K562 (cell line): ENCODE results near the gene FASN. TPM values are rescaled to one million over a fixed set of nuclear protein-coding genes. Genes with fewer than 3 reads are reported as not detected.
A peak's percentile ranks its signal among the peaks of the same experiment; 100 is the strongest.

ENCODE experiments used
- ATAC-seq: fragments of 200-7000 bp; cut with Tn5 transposase; 3 replicates; pipeline ENCODE4 v1.9.1; 2020; ENCODE audit warnings: moderate library complexity
- BruUV-seq: library from RNA; stranded (reverse); fragments of 400-500 nt; replicated peaks from 2 replicates; lab custom pipeline; 2021; lab: Mats Ljungman, UMichigan
- CTCF ChIA-PET: fragments of 300-600 bp; formaldehyde crosslinking; extraction: SDS; loops from one replicate; lab custom pipeline; 2021; ENCODE audit warnings: low intra/inter-chr PET ratio; lab: Yijun Ruan, JAX
- POLR2A ChIA-PET: fragments of 300-600, 350-650 bp; sonication (Branson Sonifier 250); formaldehyde crosslinking; extraction: SDS; loops from one replicate; lab custom pipeline; 2021; ENCODE audit warnings: antibody characterized with exemption, inconsistent platforms; lab: Yijun Ruan, JAX
- DNase-seq, 4 experiments: peaks; one replicate each; pipeline versions ENCODE4 v3.0.0 to v3.0.0-alpha.2; 2011 to 2018; ENCODE audit warnings: low spot score in 3 of 4, mixed read lengths in 3 of 4; ENCODE audit errors: extremely low read depth in 1 of 4
- FAIRE-seq: peaks from 2 replicates; lab custom pipeline; 2011; peaks lifted over from hg19 to GRCh38; lab: Jason Lieb, UNC
- H2AFZ ChIP-seq: 2 replicates; pipeline ENCODE4 v1.6.0; 2011; ENCODE audit warnings: low read depth, low read length, control low read depth, inconsistent platforms
- H3K27ac ChIP-seq: fragments of 200-600 bp; 3 replicates; pipeline ENCODE4 v1.8.0; 2011; ENCODE audit warnings: low read depth, mild to moderate bottlenecking, control low read depth, inconsistent platforms, low read length, moderate library complexity, mixed read lengths; ENCODE audit errors: extremely low read depth
- H3K27me3 ChIP-seq, 2 experiments: fragments of 300-600 bp in 1 of 2; 2 replicates in 1 of 2; 3 replicates in 1 of 2; pipeline versions ENCODE4 v1.6.0 to v1.8.0; 2011; ENCODE audit warnings: inconsistent platforms in 2 of 2, low read length in 2 of 2, mild to moderate bottlenecking in 1 of 2, mixed read lengths in 1 of 2, moderate library complexity in 1 of 2; ENCODE audit not compliant: control insufficient read depth in 2 of 2, insufficient read depth in 2 of 2
- H3K36me3 ChIP-seq: fragments of 300-600 bp; 3 replicates; pipeline ENCODE4 v1.8.0; 2011; ENCODE audit warnings: mild to moderate bottlenecking, low read length, inconsistent platforms; ENCODE audit not compliant: control insufficient read depth, insufficient read depth
- H3K4me1 ChIP-seq, 2 experiments: fragments of 200-600 bp in 1 of 2; replicated peaks in 1 of 2; 2 replicates in 1 of 2; 3 replicates in 1 of 2; pipeline versions ENCODE4 v1.5.1 to v1.8.0; 2011; ENCODE audit warnings: inconsistent platforms in 2 of 2, low read length in 2 of 2, mild to moderate bottlenecking in 1 of 2, mixed read lengths in 1 of 2, moderate library complexity in 1 of 2; ENCODE audit not compliant: control insufficient read depth in 2 of 2, insufficient read depth in 2 of 2
- H3K4me2 ChIP-seq: 2 replicates; pipeline ENCODE4 v1.6.1; 2011; ENCODE audit warnings: low read length, control low read depth, inconsistent platforms, mixed read lengths; ENCODE audit not compliant: insufficient read depth
- H3K4me3 ChIP-seq: fragments of 200-600 bp; sonication (generic), shearing (Covaris generic); 2 replicates; pipeline ENCODE4 v1.5.1; 2016; ENCODE audit warnings: control low read depth, inconsistent platforms
- H3K79me2 ChIP-seq: fragments of 200-600 bp; 3 replicates; pipeline ENCODE4 v1.8.0; 2011; ENCODE audit warnings: low read length, inconsistent platforms; ENCODE audit not compliant: control insufficient read depth, insufficient read depth
- H3K9ac ChIP-seq, 2 experiments: 2 replicates each; pipeline versions ENCODE4 v1.6.0 to v1.6.1; 2011; ENCODE audit warnings: low read depth in 2 of 2, low read length in 2 of 2, control low read depth in 1 of 2, inconsistent platforms in 1 of 2, mild to moderate bottlenecking in 1 of 2, mixed read lengths in 1 of 2; ENCODE audit not compliant: insufficient read depth in 1 of 2
- H3K9me1 ChIP-seq: one replicate; pipeline ENCODE4 v1.6.0; 2011; ENCODE audit warnings: inconsistent platforms, mild to moderate bottlenecking, low read length, moderate library complexity; ENCODE audit not compliant: control insufficient read depth, insufficient read depth
- H3K9me3 ChIP-seq: replicated peaks from 2 replicates; pipeline ENCODE4 v1.5.1; 2011; ENCODE audit warnings: low read depth, low read length, inconsistent platforms; ENCODE audit not compliant: control insufficient read depth, insufficient read depth
- H4K20me1 ChIP-seq: replicated peaks from 2 replicates; pipeline ENCODE4 v1.6.1; 2011; ENCODE audit warnings: low read length, inconsistent platforms, mixed read lengths; ENCODE audit not compliant: control insufficient read depth, insufficient read depth
- CBX1 ChIP-seq: sonication (generic); IDR thresholded peaks from 2 replicates; pipeline ENCODE4 v1.6.1; 2016; ENCODE audit warnings: antibody characterized with exemption, low read depth, mild to moderate bottlenecking
- CREB1 ChIP-seq, 2 experiments: sonication (generic) in 1 of 2; formaldehyde crosslinking in 1 of 2; IDR thresholded peaks; 2 replicates each; pipeline versions ENCODE4 v1.6.1 to v1.8.0; 2012 to 2022; ENCODE audit warnings: inconsistent platforms in 1 of 2, mild to moderate bottlenecking in 1 of 2, missing genetic modification reagents in 1 of 2, moderate library complexity in 1 of 2
- FIP1L1 ChIP-seq: fragments of 200-400 bp; formaldehyde crosslinking; IDR thresholded peaks from 2 replicates; pipeline ENCODE4 v1.6.1; 2018; ENCODE audit warnings: mild to moderate bottlenecking, low read depth, low read length; ENCODE audit not compliant: poor library complexity, severe bottlenecking
- HDAC6 ChIP-seq: IDR thresholded peaks from 2 replicates; pipeline ENCODE4 v1.6.1; 2012; ENCODE audit warnings: low read depth, mild to moderate bottlenecking, control low read depth, inconsistent platforms, low read length, moderate library complexity
- NCOA4 ChIP-seq: fragments of 450-650 bp; IDR thresholded peaks from 2 replicates; pipeline ENCODE4 v1.6.1; 2018; ENCODE audit warnings: mild to moderate bottlenecking; ENCODE audit not compliant: partially characterized antibody
- POLR2A ChIP-seq: fragments of 450-650 bp; conservative IDR thresholded peaks from 2 replicates; pipeline ENCODE4 v1.6.1; 2016
- POLR2G ChIP-seq: fragments of 200-400 bp; formaldehyde crosslinking; IDR thresholded peaks from 2 replicates; pipeline ENCODE4 v1.6.1; 2017; ENCODE audit warnings: low read depth, mild to moderate bottlenecking, antibody characterized with exemption, low read length, moderate library complexity
- RBFOX2 ChIP-seq: fragments of 200-400 bp; formaldehyde crosslinking; IDR thresholded peaks from 2 replicates; pipeline ENCODE4 v1.6.1; 2017; ENCODE audit warnings: low read depth, mild to moderate bottlenecking, low read length, moderate library complexity
- SMAD2 ChIP-seq: fragments of 150-350 bp; IDR thresholded peaks from 2 replicates; pipeline ENCODE4 v1.6.1; 2014; ENCODE audit warnings: low read depth, mild to moderate bottlenecking, low read length
- SRSF3 ChIP-seq: fragments of 200-400 bp; formaldehyde crosslinking; IDR thresholded peaks from 2 replicates; pipeline ENCODE4 v1.6.1; 2016; ENCODE audit warnings: mild to moderate bottlenecking, low read length, moderate library complexity; ENCODE audit not compliant: insufficient read depth
- STAT5B ChIP-seq: fragments of 250-450 bp; sonication (Bioruptor Pico); IDR thresholded peaks from 2 replicates; pipeline ENCODE4 v1.8.0; 2021; ENCODE audit warnings: mild to moderate bottlenecking, inconsistent platforms
- ZBTB8A ChIP-seq: fragments of 450-650 bp; IDR thresholded peaks from 2 replicates; pipeline ENCODE4 v1.6.1; 2018; ENCODE audit warnings: mild to moderate bottlenecking, moderate library complexity; ENCODE audit not compliant: partially characterized antibody
- WGBS: fragments of 100-300 bp; shearing (Covaris generic); methylation state at CpG from one replicate; pipeline ENCODE4 v1.1.6; 2016; ENCODE audit warnings: low coverage, mixed read lengths; ENCODE audit not compliant: insufficient coverage; ENCODE audit errors: missing lambda C conversion rate; 5-methylcytosine and 5-hydroxymethylcytosine counted together
- in situ Hi-C: fragments of 300-500 bp; cut with MboI; formaldehyde crosslinking; loops from 4 replicates; pipeline ENCODE4 v1.15.0; 2018; ENCODE audit warnings: inconsistent platforms, mixed read lengths
- intact Hi-C: fragments of 100-400 bp; cut with micrococcal nuclease; formaldehyde crosslinking; loops from 2 replicates; pipeline ENCODE4 v1.14.2; 2022
- polyA plus RNA-seq, 8 experiments: library from polyadenylated mRNA; depleted of rRNA in 4 of 8; stranded (reverse) in 5 of 8; unstranded in 3 of 8; fragments of >200 nt; fragmentation: Nextera tagmentation in 2 of 8; fragmentation: Illumina TruSeq in 1 of 8; extraction: Ambion mirVana in 2 of 8; extraction: Trizol in 1 of 8; gene quantifications; 2 replicates each; pipeline versions ENCODE4 v1.2.1 to v1.2.3, GENCODE V29; 2011 to 2014; ENCODE audit warnings: inconsistent platforms in 1 of 8, missing spikeins in 1 of 8
- total RNA-seq, 7 experiments: library from RNA; depleted of rRNA in 6 of 7; stranded (reverse); fragments of >200 nt in 6 of 7; fragmentation: Illumina TruSeq in 2 of 7; extraction: Trizol in 2 of 7; gene quantifications; 2 replicates each; pipeline versions ENCODE4 v1.2.1 to v1.2.3, GENCODE V29; 2011 to 2021; ENCODE audit warnings: low replicate concordance in 1 of 7
- TF ChIP-seq, protein P1 (sequence below): fragments of 450-650 bp; IDR thresholded peaks from one replicate; pipeline ENCODE4 v1.6.1; 2018; ENCODE audit warnings: mild to moderate bottlenecking, moderate library complexity; ENCODE audit not compliant: partially characterized antibody
- TF ChIP-seq, protein P2 (sequence below): IDR thresholded peaks from 2 replicates; pipeline ENCODE4 v1.6.1; 2011; ENCODE audit warnings: borderline replicate concordance, low read depth, mild to moderate bottlenecking, moderate library complexity, low read length; ENCODE audit not compliant: insufficient read depth, poor library complexity, severe bottlenecking
- TF ChIP-seq, protein P3 (sequence below): IDR thresholded peaks from 3 replicates; pipeline ENCODE4 v1.6.1; 2011; ENCODE audit warnings: borderline replicate concordance, mild to moderate bottlenecking; ENCODE audit not compliant: insufficient read length, insufficient read depth

FASN gene
- total and polyA plus RNA-seq, 9 of the 15 experiments (the other 6 are each of a cell fraction or from before 2014, with no cell fraction given) = 0.15 to 663 (median 49.9) TPM

DNA sequence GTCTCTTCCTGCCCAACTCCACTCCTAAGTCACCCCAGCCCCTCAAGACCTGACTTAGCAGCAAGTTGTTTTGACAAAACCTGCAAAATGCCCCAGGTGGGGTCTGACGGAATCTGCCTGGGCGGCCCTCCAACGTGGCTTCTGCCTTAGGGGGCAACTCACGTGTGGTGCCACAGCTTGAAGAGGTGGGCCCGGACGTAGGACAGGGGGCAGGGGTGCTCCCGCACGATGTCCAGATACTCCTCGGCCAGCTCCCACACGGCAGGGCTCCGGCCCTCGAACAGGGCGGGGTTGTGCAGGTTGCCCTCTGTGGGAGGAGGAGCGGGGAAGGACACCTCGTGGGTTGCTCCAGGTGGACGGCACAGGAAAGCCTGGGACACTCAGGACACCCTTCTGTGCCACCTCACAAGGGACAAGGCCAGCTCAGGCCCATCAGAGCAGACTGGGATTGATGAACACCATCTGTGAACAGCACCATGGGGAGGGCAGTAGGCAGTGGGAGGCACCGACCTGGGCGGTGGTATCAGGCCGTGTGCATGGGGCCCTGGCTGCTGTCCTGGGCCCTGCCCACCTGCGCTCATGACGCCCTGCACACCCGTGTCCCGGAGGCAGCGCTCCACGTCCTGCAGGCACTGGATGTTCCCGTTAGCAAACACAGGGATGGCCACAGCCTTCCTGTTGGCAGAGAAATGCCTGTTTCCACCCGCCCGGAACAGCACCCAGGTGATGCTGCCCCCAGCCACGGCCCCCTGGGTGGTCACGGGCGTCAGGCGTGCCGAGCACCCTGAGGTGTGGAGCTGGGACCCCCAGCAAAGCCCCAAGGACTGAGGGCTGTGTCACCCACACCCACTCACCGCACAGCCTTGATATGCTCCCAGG is 36.8 kb downstream of the FASN start (continued):
- TF ChIP-seq CBX1 (no peak), SMAD2 (no peak), POLR2A (peak; percentile 23; the same call in 1 of the 2 replicates)
- TF ChIP-seq, protein P1, sequence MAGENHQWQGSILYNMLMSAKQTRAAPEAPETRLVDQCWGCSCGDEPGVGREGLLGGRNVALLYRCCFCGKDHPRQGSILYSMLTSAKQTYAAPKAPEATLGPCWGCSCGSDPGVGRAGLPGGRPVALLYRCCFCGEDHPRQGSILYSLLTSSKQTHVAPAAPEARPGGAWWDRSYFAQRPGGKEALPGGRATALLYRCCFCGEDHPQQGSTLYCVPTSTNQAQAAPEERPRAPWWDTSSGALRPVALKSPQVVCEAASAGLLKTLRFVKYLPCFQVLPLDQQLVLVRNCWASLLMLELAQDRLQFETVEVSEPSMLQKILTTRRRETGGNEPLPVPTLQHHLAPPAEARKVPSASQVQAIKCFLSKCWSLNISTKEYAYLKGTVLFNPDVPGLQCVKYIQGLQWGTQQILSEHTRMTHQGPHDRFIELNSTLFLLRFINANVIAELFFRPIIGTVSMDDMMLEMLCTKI = no peak

DNA sequence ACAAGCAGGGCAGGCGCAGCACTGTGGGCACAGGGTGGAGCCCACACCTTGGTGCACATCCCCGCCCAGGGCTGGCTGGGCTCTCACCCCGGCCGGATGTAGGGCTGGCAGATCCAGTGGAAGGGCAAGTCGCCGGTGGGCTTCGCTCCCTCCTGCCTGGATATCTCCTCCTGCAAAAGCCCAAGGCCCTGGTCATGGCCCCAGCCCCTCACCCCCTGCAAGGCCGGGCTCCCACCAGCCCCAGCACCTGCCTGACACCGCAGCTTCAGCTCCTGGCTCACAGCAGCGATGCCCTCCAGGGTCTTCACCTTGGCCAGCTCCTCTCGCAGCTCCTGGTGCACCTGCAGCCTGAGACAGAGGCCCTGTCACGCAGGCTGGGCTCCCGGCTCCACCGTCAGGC is 37.4 kb downstream of the FASN start:
- no peak overlapping the region for H3K4me3 ChIP-seq
- intact Hi-C loops (no loop called here), in situ Hi-C loops (no loop called here)
- peaks cover 7% of the 10 kb centered on the region for H4K20me1 ChIP-seq
- ChIA-PET POLR2A (interaction anchor here (0.6 to 2.5 kb wide), 7 partner anchors 10 to 127 kb away, joined by 3 to 11 read pairs (median 3); partner anchors contain the start of gene DCXR), CTCF (no interaction called here)
- no TSS peak for BruUV-seq
- peaks cover 88% of the 10 kb centered on the region; the same call in 2 of the 3 replicates for H3K36me3 ChIP-seq
- no peak overlapping the region for H3K27ac ChIP-seq
- H3K9me1 ChIP-seq = no peaks in the 10 kb centered on the region
- FAIRE-seq (no peak), ATAC-seq (no peak), DNase-seq (no peak)
- H3K4me2 ChIP-seq = no peak overlapping the region
- H3K4me1 ChIP-seq = peaks cover 3 to 88% of the 10 kb centered on the region in 2 experiments; a peak in 3 of 5 replicates
- no peaks in the 10 kb centered on the region for H3K9me3 ChIP-seq
- no peak overlapping the region for H2AFZ ChIP-seq
- 98% methylated on average over 9 of the region's 14 CpGs for WGBS
- H3K9ac ChIP-seq = peak overlapping the region in 1 of 2 experiments; percentile 65; a peak in 2 of 4 replicates
- H3K79me2 ChIP-seq = peaks cover 24% of the 10 kb centered on the region
- H3K27me3 ChIP-seq = no peaks in the 10 kb centered on the region
- TF ChIP-seq NCOA4 (no peak), CREB1 (IDR thresholded peaks at IDR 0.05) (no peak), CREB1 (CRISPR knock-in tag; IDR thresholded peaks at IDR 0.05) (no peak), SRSF3 (no peak), STAT5B (CRISPR knock-in tag) (no peak), RBFOX2 (peak; percentile 53; the same call in 1 of the 2 replicates), FIP1L1 (peak; percentile 30), POLR2G (peak; percentile 9), ZBTB8A (no peak), HDAC6 (no peak)
- TF ChIP-seq, protein P2, sequence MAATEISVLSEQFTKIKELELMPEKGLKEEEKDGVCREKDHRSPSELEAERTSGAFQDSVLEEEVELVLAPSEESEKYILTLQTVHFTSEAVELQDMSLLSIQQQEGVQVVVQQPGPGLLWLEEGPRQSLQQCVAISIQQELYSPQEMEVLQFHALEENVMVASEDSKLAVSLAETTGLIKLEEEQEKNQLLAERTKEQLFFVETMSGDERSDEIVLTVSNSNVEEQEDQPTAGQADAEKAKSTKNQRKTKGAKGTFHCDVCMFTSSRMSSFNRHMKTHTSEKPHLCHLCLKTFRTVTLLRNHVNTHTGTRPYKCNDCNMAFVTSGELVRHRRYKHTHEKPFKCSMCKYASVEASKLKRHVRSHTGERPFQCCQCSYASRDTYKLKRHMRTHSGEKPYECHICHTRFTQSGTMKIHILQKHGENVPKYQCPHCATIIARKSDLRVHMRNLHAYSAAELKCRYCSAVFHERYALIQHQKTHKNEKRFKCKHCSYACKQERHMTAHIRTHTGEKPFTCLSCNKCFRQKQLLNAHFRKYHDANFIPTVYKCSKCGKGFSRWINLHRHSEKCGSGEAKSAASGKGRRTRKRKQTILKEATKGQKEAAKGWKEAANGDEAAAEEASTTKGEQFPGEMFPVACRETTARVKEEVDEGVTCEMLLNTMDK = no peak
- TF ChIP-seq, protein P3, sequence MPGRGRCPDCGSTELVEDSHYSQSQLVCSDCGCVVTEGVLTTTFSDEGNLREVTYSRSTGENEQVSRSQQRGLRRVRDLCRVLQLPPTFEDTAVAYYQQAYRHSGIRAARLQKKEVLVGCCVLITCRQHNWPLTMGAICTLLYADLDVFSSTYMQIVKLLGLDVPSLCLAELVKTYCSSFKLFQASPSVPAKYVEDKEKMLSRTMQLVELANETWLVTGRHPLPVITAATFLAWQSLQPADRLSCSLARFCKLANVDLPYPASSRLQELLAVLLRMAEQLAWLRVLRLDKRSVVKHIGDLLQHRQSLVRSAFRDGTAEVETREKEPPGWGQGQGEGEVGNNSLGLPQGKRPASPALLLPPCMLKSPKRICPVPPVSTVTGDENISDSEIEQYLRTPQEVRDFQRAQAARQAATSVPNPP = no peak
